ENCODE results near the gene HORMAD1. TPM values are rescaled to one million over a fixed set of nuclear protein-coding genes. Genes with fewer than 3 reads are reported as not detected.
"Not testable (repeated sequence)": the region's sequence is repeated elsewhere in the genome, so short reads cannot be mapped to it uniquely, and the experiment has no call there.

HORMAD1 gene
- total RNA-seq, result not detected in 2 replicates
- long read RNA-seq, result 0 reads

GRCh38 chr1:150720703-150721102, at the start of gene HORMAD1:
TSS of gene HORMAD1 (minus strand) at chr1:150720895. CDS start at chr1:150719505, 1,390 bp downstream.
- peaks cover 11% of the 10 kb centered on the region for H3K9me3 Mint-ChIP-seq
- TF ChIP-seq CTCF (conservative IDR thresholded peaks at IDR 0.05), result no peak

GRCh38 chr1:150767704-150768103, 47.0 kb upstream of the HORMAD1 start:
- not testable (repeated sequence) for H3K4me1 Mint-ChIP-seq; H3K27ac Mint-ChIP-seq (ENCODE audit: unreplicated experiment); H3K4me3 Mint-ChIP-seq; H3K27me3 Mint-ChIP-seq (ENCODE audit: low read depth); H3K36me3 Mint-ChIP-seq (ENCODE audit: low read depth); DNase-seq (ENCODE audit: low read depth, low spot score); H3K9me3 Mint-ChIP-seq

More at GRCh38 chr1:150720703-150721102, at the start of gene HORMAD1:
- Mint-ChIP-seq H3K4me1 (no peaks in the 10 kb centered on the region), H3K4me3 (no peak within 1 kb of the TSS), H3K36me3 (ENCODE audit: low read depth) (peaks cover 5% of the 10 kb centered on the region), H3K27ac (ENCODE audit: unreplicated experiment) (no peak within 1 kb of the TSS), H3K27me3 (ENCODE audit: low read depth) (no peaks in the 10 kb centered on the region)
- no peak for DNase-seq (ENCODE audit: low read depth, low spot score)

GRCh38 chr1:150765977-150766301, 45.2 kb upstream of the HORMAD1 start:
- H3K9me3 Mint-ChIP-seq; DNase-seq (ENCODE audit: low read depth, low spot score); H3K36me3 Mint-ChIP-seq (ENCODE audit: low read depth); H3K4me1 Mint-ChIP-seq; H3K27me3 Mint-ChIP-seq (ENCODE audit: low read depth); H3K4me3 Mint-ChIP-seq; H3K27ac Mint-ChIP-seq (ENCODE audit: unreplicated experiment): not testable (repeated sequence)

GRCh38 chr1:150765296-150765976, 44.7 kb upstream of the HORMAD1 start, which contains the start of gene CTSS:
TSS of gene CTSS (minus strand) at chr1:150765778. CDS start at chr1:150764763, 1,015 bp downstream.
- Mint-ChIP-seq H3K4me3 (no peak within 1 kb of the TSS), H3K36me3 (ENCODE audit: low read depth) (no peaks in the 10 kb centered on the region), H3K4me1 (no peaks in the 10 kb centered on the region), H3K27ac (ENCODE audit: unreplicated experiment) (peak within 1 kb of the TSS; percentile 1), H3K9me3 (peaks cover 3% of the 10 kb centered on the region), H3K27me3 (ENCODE audit: low read depth) (no peaks in the 10 kb centered on the region)
- DNase-seq (ENCODE audit: low read depth, low spot score), result no peak
- TF ChIP-seq CTCF (conservative IDR thresholded peaks at IDR 0.05), result no peak

GRCh38 chr1:150764617-150765101, 44.0 kb upstream of the HORMAD1 start:
- H3K27me3 Mint-ChIP-seq (ENCODE audit: low read depth), result no peaks in the 10 kb centered on the region
- no peak overlapping the region for H3K27ac Mint-ChIP-seq (ENCODE audit: unreplicated experiment)
- no peaks in the 10 kb centered on the region for H3K4me1 Mint-ChIP-seq
- no peak for DNase-seq (ENCODE audit: low read depth, low spot score)
- H3K36me3 Mint-ChIP-seq (ENCODE audit: low read depth), result peaks cover 2% of the 10 kb centered on the region
- no peak for TF ChIP-seq CTCF (conservative IDR thresholded peaks at IDR 0.05)
- no peak overlapping the region for H3K4me3 Mint-ChIP-seq
- peaks cover 6% of the 10 kb centered on the region for H3K9me3 Mint-ChIP-seq

- H3K4me3 Mint-ChIP-seq, result no peak overlapping the region
- peaks cover 6% of the 10 kb centered on the region for H3K9me3 Mint-ChIP-seq
- peaks cover 2% of the 10 kb centered on the region for H3K36me3 Mint-ChIP-seq (ENCODE audit: low read depth)
- DNase-seq (ENCODE audit: low read depth, low spot score), result no peak
- H3K27ac Mint-ChIP-seq (ENCODE audit: unreplicated experiment), result no peak overlapping the region
- H3K4me1 Mint-ChIP-seq, result no peaks in the 10 kb centered on the region
- H3K27me3 Mint-ChIP-seq (ENCODE audit: low read depth), result no peaks in the 10 kb centered on the region
- no peak for TF ChIP-seq CTCF (conservative IDR thresholded peaks at IDR 0.05)
Measured at GRCh38 chr1:150763018-150763417, 42.3 kb upstream of the HORMAD1 start.

Measured in neural crest cell (in vitro differentiated cells).